ENCODE measurements around the gene EEF1AKMT4.

- TF ChIP-seq, protein P1, sequence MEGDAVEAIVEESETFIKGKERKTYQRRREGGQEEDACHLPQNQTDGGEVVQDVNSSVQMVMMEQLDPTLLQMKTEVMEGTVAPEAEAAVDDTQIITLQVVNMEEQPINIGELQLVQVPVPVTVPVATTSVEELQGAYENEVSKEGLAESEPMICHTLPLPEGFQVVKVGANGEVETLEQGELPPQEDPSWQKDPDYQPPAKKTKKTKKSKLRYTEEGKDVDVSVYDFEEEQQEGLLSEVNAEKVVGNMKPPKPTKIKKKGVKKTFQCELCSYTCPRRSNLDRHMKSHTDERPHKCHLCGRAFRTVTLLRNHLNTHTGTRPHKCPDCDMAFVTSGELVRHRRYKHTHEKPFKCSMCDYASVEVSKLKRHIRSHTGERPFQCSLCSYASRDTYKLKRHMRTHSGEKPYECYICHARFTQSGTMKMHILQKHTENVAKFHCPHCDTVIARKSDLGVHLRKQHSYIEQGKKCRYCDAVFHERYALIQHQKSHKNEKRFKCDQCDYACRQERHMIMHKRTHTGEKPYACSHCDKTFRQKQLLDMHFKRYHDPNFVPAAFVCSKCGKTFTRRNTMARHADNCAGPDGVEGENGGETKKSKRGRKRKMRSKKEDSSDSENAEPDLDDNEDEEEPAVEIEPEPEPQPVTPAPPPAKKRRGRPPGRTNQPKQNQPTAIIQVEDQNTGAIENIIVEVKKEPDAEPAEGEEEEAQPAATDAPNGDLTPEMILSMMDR (IDR thresholded peaks at IDR 0.05): no peak
- no peak for TF ChIP-seq POLR2A (IDR thresholded peaks at IDR 0.05)
Measured at GRCh38 chr3:184261270-184261853, 11.9 kb downstream of the EEF1AKMT4 start, which contains the start of gene CAMK2N2.
